HG03565 (cell line): Measurements from ENCODE around the gene DAND5.

Experiments
- ATAC-seq: cut with Tn5 transposase; IDR thresholded peaks from one replicate; pipeline ENCODE4 v1.9.1; 2021; ENCODE audit warnings: mild to moderate bottlenecking, moderate library complexity; ENCODE audit not compliant: unreplicated experiment

DAND5 gene

GRCh38 chr19:12991296-12991695, 21.9 kb downstream of the DAND5 start:
- no peak for ATAC-seq

DNA sequence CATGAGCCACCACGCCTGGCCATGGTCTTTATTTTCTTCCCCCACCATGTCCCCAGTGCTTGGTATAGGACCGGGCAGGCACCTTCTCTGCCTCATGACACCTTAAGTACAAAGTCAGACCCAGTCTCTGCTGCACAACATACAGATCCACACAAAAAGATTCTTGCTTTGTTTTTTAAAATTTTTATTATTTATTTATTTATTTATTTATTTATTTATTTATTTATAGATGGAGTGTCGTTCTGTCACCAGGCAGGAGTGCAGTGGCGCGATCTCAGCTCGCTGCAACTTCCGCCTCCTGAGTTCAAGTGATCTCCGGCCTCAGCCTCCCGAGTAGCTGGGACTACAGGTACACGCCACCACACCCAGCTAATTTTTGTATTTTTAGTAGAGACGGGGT, 23.4 kb downstream of the DAND5 start:
- ATAC-seq, result no peak

- no peak for ATAC-seq
Measured at GRCh38 chr19:12993562-12993961, 24.2 kb downstream of the DAND5 start.

GRCh38 chr19:12994701-12995595, 25.6 kb downstream of the DAND5 start, which contains the start of gene NFIX:
NFIX (plus strand) TSS chr19:12995475; CDS start chr19:12995838, 363 bp downstream.
- ATAC-seq, result no peak

- ATAC-seq, result no peak
Measured at GRCh38 chr19:12995596-12996405, 26.4 kb downstream of the DAND5 start.

- ATAC-seq, result no peak
Measured at GRCh38 chr19:12996406-12997094, 27.2 kb downstream of the DAND5 start.

DNA sequence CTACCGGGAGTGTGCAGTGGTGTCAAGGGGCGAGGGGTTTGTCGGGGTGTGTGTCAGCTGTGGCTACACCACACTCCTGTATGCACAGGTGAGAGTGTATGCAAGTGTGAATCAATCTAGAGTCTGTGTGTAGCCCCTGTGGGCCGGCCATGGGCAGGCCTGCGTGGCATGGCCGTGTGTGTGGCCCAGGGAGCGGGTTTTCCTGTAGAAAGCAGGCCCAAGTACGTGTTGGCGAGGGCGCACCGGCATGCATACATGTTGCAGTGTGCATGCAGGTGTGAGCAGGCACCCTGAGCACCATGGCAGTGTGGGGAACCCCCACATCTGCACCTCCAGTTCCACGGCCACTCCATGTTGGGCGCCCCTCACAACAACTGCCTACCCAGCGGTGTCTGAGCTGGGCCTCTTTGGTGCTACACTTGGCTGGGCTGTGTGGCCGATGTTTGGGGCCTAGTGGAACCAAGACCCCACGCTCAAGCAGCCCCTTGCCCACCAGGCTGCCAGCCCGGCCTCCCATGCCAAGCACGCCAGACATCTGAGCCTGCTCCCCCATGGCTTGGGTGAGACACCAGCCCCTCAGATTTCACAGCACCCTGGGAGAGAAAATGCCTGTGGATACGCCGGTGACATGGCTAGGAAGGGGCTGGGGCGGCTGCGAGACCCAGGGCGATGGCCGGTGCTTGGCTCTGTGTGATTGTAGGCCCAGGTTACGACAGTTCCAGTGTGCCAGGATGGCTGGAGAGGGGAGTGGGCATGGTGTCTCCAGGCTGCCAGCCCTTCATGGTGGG, 28.0 kb downstream of the DAND5 start:
- ATAC-seq, result no peak

GRCh38 chr19:12997967-12998940, 28.9 kb downstream of the DAND5 start:
- ATAC-seq, result no peak

DNA sequence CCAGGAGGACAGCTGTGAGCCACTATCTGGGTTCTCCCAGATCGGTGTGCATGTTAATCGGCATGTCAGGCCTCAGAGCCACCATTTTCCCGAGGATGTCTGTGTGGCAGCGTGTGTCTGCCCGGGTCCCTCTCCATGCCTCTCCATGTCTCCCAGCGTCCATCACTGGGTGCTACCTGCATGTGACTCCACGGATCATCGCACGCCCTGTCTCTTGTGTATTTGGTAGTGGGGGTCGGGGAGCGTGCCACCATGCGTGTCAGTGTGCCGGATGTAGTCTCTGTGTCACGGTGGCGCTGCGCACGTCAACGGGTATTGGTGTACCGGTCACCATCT, 31.8 kb downstream of the DAND5 start:
- ATAC-seq, result no peak

GRCh38 chr19:13001502-13002165, 32.3 kb downstream of the DAND5 start:
- ATAC-seq, result no peak

- no peak for ATAC-seq
Measured at GRCh38 chr19:13002166-13002898, 33.0 kb downstream of the DAND5 start.

DNA sequence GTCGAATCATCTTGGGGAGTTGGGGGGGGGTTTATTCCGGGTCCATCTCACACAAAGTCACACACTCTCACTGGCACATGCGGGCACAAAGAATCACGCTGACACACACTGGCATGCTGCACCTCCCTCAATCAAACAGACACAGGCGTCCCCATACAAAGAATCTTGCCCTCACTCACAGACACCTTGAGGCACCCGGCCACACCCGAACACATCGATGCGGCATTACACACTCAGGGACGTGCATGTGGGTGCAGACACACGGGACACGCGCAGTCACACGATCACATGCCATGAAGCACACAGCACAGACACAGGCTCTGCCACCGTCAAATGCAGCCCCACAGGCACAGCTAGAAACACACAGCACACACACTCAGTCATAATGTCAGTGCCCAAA, 33.7 kb downstream of the DAND5 start:
- no peak for ATAC-seq

DNA sequence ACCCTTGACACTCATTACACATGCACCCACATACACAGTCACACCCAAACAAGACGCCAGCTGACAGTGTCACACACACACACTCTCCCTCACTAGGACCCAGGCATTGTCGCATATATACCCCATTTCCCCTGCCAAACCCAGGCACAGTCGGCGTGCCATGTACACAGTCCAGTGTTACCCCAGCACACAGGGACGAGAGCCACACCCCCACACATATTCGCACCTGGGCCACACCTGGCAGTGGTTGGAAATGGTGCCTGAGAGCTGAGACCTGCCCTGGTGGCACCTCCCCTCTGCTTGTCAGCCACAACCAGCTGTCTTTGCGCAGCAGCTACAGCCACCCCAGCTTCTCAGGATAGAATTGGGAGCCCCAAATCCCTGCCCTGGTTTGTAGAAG, 34.9 kb downstream of the DAND5 start:
- ATAC-seq, result no peak

GRCh38 chr19:13005253-13005652, 35.9 kb downstream of the DAND5 start:
- ATAC-seq, result no peak

DNA sequence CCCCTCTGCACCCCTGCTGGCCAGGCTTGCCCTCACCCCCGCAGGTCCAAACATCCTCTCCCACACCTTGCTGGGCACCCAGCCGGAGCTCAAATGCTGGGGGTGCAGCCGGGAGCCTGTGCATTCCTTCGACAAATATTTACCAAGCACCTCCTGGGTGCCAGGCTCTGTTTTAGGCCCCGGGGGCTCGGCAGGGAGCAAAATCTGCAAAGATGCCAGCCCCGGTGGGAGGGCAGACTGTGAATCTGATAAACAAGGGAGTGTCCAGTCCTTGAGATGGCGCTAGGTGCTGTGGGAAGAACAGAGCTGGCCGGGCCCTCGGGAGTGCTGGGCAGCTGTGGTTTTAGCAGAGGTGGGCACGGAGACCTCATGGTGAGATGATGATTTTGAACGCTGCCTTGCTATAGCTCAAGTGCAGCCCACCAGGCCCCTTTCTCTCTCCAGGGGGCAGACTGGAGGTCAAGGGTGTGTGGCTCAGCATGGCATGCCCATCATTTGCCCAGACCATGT, 36.5 kb downstream of the DAND5 start:
- no peak for ATAC-seq

- ATAC-seq, result no peak
Measured at GRCh38 chr19:13006431-13007281, 37.3 kb downstream of the DAND5 start.
